GM19239 (cell line): ENCODE measurements around the gene SIN3A.
"Not testable (repeated sequence)": the region's sequence is repeated elsewhere in the genome, so short reads cannot be mapped to it uniquely, and the experiment has no call there.

Experiments
- DNase-seq: peaks from one replicate; pipeline ENCODE4 v3.0.0; 2011; ENCODE audit warnings: low spot score; ENCODE audit not compliant: insufficient read length
- FAIRE-seq: peaks from 2 replicates; lab custom pipeline; 2011; peaks lifted over from hg19 to GRCh38; lab: Jason Lieb, UNC

SIN3A gene

DNA sequence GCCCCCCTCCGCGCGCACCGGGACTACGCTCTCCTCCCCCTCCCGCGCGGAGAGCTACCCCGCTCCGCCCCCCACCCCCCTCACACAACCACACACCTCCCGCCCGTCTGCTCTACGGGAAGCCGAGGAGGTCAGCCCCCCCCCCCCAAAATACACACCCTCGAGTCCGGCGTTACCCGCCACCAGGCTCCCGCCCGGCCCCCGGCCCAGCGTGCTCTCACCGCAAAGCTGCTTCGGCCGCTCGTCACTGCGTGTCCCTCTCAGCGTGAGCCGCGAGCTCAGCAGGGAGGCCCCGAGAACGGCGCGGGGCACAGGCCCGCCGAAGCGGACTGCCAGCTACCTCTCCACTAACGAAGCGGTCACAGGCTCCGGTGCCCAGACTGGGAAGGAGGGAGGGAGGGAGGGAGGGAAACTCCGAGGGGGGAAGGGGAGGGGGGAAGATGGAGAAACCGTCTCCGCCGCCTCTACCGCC lies 252 bp downstream of the SIN3A start:
- no peak for DNase-seq
- FAIRE-seq, result no peak

DNA sequence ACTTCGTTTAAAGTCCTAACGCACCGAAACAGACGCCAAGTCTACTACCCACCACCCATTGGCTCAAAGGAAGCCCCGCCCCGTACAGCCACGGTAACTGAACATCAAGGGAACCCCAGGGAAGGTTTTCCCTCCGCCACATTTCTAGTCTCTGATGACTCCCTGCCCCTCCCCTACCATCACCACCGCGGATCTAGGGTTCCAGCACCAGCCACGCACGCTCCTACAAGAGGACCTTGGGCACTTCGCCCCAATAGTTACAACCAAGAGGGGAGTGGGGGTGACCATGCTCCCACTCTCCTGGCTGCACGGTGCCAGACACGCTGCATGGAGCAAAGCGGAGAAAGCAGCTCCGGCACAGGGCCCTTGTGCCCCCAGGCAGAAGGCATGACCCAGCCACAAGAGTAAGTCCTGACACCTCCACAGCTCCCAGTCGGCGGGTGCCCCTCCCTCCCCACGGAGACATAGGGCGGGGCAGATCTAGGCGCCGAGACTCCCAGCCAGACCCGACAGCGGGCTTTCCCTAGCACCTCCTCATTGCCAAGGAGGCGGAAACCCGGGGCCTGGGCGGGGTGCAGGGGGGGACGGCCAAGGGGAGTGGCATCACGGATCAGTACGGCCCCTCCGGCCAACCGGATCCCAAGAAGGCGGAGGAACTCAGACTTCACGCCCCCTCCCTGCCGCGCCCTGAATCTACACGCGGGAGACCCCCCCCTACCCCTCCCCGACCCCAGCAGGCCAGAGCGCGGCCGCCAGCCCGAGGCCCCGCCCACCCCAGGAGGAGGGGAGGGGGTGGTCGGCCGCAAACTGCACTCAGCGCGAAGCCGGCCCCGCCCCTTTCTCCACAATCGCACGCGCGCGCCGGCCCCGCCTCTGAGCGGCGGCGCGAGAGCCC lies 936 bp downstream of the SIN3A start:
- FAIRE-seq (peak; percentile 96), DNase-seq (no peak)

DNA sequence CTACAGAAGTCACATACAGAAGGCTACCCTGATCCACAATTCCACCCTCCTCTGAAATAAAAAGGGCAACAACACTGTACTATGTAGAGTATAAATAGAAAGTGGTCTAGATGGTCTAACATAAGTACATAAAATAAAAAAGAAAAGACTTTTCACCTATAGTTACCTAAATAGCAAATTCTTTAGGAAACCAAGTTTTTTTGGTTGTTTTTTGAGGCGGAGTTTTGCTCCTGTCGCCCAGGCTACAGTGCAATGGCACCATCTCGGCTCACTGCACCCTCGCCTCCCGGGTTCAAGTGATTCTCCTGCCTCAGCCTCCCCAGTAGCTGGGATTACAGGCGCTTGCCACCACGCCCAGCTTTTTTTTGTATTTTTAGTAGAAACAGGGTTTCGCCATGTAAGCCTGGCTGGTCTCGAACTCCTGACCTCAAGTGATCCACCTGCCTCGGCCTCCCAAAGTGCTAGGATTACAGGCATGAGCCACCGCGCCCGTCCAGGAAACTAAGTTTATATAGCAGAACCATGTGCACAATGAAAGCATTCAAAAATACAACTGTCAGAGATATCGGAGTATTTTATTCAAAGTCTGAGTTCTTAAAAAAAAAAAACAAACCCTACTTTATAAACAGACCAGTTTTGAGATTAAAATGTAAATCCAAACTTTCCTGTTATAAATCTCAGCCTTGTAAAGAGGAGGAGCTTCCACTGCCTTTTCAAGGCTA lies 1.7 kb downstream of the SIN3A start:
- FAIRE-seq (no peak), DNase-seq (no peak)

DNA sequence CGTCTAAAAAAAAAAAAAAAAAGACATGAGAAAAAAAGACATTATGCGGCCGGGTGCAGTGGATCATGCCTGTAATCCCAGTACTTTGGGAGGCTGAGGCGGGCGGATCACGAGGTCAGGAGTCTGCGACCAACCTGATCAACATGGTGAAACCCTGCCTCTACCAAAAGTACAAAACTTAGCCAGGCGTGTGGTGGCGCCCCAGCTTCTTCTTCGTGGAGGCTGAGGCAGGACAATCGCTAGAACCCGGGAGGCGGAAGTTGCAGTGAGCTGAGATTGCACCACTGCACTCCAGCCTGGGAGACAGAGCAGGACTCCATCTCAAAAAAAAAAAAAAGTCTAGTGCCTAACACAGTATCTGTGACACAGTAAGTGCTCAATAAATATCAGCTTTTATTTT lies 3.3 kb downstream of the SIN3A start:
- not testable (repeated sequence) for DNase-seq, FAIRE-seq

DNA sequence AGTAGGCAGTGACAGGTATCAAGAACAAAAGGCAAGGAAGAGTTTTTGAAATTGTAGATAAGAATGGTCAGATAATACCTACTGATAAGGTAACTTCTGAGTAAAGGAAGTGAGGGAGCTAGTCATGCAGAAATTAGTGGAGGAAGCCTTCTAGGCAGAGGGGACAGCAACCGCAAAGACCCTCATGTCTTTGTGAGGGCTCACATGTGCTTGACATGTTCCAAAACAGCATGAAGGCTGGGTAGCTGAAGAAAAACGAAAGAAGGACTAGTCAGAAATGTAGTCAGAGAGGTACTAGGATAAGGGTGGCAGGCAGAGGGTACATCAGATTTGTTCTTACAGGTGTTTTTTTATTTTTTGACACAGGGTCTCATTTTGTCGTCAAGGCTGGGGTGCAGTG lies 5.3 kb downstream of the SIN3A start:
- no peak for DNase-seq
- FAIRE-seq, result peak; percentile 70

DNA sequence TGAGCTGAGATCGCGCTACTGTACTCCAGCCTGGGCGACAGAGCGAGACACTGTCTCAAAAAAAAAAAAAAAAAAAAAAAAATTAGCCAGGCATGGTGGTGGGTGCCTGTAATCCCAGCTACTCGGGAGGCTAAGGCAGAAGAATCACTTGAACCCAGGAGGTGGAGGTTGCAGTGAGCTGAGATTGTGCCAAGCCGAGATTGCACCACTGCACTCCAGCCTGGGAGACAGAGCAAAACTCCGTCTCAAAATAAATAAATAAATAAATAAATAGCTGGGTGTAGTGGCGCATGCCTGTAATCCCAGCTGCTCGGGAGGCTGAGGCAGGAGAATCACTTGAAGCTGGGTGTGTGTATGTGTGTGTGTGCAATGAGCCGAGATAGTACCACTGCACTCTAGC lies 6.2 kb downstream of the SIN3A start:
- FAIRE-seq, result not testable (repeated sequence)

DNA sequence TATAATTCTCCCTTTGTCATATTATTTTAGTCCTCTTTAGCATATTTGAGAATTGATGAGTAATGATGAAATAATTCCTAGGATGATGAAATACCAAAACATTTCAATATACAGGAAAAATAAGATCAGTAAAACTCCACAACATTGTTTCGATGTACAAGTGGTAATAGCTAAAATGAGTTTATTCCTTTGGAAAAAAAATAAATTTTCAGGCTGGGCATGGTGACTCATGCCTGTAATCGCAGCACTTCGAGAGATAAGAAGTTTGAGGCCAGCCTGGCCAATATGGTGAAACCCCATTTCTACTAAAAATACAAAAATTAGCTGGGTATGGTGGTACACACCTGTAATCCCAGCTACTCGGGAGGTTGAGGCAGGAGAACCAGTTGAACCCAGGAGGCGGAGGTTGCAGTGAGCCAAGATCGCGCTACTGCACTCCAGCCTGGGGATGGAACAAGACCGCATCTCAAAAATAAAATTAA lies 7.5 kb downstream of the SIN3A start:
- DNase-seq, FAIRE-seq: not testable (repeated sequence)

More for the DNA sequence above, 6.2 kb downstream of the SIN3A start:
- DNase-seq, result not testable (repeated sequence)

DNA sequence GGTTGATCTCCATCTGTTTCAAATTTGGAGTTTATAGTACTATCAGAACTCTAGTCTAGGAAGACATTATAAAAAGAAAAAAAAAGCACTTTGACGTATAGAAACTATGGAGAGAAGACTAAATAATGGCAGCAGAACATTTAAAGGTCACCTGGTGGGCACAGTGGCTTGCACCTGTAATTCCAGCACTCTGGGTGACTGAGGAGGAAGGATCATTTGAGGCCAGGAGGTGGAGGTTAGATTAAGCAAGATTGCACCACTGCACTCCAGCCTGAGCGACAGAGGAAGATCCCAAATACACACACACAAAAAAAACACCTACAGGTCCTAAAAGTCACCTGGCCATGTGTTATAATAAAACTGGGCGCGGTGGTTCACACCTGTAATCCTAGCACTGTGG lies 13.8 kb downstream of the SIN3A start:
- DNase-seq (no peak), FAIRE-seq (no peak)

DNA sequence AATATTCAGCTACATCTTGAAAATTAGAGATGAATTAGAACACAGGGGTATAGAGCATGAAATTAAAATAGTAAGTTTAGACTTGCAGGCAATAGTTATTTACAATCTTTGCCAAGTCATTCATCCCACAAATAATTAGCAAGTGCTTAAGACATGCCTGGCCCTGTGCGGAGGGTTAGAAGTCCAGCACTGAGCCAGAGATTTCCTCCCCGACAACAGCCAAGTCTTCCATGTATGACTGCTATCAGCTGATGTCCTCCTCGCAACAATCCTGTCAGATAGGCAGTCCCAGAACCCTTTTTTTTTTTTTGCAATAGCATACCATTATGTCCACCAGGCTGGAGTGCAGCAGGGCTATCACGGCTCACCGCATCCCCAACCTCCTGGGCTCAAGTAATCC lies 14.6 kb downstream of the SIN3A start:
- no peak for DNase-seq
- FAIRE-seq, result no peak

DNA sequence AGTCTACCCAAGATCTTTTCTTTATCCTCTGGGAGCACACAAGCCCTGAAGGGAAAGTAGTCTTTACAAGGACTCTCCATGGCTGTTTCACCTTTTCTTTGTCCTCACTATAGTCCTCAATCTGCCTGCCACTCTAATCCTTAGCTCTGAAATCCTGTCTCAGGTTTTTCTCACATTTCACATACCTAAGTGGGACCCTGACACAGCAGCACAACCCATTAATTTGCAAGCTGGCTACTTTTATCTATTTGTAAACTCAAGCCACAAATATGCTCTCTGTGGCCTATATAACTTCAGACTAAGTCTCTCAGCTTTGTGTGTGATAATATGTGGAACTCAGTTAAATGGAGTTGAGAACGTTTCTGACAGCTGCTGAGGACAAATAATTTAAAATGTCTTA lies 19.8 kb downstream of the SIN3A start:
- DNase-seq, result no peak
- FAIRE-seq, result no peak

DNA sequence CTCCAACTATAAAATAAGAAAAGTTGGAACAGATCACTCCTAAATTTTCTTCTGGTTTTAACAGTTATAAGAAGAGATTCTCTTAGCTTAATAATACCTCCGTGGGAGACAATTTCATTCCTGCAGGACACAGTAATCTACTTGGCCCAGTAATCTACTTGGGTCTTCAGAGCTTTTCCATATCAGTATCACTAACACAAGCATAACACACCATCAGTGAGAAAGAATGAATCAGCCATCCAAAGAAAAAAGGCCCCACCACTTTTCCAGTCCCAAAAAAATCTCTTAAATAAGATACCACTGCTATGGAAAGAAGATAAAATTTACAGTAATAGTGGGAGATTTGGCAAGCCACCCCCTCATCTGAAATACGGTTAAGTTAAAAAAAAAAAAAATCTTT lies 20.2 kb downstream of the SIN3A start:
- FAIRE-seq, result no peak
- DNase-seq, result no peak

DNA sequence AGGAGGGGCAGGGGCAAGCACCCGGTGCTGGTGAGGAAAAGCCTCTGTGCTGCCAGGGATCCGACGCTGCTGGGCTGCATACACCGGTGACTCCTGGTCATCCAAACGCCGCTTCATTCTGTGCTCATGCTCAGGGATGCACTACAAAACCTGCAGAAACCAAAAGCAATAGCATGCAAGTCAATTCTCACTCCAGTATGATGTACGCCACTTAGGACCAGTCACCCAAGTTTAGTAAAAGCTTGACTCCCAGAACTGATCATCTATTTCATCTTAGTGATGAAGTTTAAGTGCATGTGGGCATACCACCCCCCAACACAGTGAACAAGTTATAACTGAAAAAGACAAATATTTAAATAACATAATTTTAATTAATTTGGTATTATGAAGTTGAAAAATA lies 21.2 kb downstream of the SIN3A start:
- no peak for DNase-seq
- FAIRE-seq, result no peak

DNA sequence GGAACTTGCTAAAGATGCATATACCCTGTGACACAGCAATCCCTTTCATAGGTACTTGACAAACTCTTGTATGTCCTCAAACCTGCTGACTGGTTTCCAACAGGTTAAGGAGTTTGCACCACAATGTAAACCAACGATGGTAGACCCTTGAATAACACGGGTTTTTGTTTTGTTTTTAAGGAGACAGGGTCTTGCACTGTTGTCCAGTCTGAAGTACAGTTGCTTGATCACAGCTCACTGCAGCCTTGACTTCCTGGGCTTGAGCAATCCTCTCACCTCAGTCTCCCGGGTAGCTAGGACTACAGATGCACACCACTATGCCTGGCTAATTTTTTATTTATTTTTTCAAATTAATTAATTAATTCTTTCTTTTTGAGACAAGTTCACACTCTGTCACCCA lies 23.3 kb downstream of the SIN3A start:
- FAIRE-seq, result no peak
- DNase-seq, result no peak

DNA sequence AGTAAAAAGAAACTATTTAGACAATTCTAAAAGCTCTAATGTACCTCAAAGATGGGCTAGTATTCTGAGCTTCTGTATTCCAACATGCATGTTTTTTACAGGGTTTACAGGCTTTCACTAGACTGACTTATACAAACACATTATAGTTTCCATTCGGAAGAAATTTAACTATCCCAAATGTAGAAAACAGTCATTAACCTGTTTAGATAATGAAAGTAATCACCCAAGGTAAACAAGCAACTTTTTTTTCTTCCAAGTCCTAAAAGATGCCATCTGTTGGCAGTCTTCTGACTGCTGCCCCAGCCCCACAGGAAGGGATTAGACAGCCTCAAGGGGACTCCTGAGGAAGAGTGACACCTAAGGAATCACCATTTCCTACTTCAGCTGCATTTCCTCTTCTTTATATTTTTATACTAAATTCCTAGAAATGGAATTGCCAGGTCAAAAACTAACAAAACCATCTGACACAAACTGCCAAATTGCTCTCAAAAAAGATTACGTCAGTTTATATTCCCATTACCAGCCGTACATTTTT lies 25.5 kb downstream of the SIN3A start:
- DNase-seq (no peak), FAIRE-seq (no peak)

DNA sequence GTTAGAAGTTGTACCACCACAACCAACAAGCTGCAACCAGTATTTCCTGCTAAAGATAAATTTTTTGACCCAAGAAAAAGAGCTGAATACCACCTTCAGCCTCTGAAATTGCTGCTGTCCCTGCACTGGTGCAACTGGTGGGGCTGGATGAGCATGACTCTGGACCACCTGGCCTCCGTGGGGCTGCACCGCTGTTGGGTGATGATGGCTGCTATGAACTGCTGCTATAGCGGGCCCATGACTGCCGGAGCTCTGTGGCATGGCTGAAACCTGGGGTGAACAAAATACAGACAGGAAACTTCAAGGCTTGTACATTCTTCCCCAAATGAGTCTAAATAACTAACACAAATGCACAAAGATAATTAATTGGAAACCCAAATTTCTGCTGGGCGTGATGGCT lies 28.9 kb downstream of the SIN3A start:
- DNase-seq, result no peak
- no peak for FAIRE-seq

DNA sequence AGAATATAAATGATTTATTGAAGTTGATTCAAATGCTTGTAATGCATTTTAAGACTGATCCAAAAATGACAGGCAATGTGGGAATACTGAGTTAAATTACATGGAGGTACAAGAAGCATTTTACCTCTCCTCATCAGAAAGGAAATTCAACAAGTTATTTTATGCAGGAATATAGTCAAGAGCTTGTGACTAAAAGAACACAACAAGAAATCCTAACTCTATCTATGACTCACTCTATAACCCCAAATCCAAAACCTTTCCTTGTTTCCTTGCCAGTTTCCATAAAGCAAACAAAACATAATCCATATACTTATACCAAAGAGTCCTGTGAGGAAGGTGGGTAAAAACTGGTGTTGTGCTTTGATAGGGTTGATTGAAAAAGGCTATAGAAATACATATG lies 30.8 kb downstream of the SIN3A start:
- FAIRE-seq (no peak), DNase-seq (no peak)

DNA sequence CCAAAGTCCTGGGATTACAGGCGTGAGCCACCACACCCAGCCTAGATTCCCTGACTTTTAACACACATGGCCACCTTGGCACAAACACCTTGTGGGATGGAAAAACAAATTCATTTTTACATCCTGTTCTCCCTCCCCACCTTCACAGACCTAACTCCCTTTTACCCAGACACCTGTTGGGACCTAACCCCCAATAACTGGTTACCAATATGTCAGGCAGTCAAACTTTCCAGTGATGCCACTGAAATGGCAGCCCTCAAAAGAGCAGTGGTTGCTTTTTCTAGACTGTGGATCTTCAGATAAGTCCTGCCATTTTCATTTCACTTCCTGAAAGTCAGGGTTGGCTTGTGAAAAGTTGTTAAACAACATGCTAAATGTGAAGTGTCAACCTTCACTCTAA lies 34.9 kb downstream of the SIN3A start:
- FAIRE-seq (no peak), DNase-seq (no peak)

DNA sequence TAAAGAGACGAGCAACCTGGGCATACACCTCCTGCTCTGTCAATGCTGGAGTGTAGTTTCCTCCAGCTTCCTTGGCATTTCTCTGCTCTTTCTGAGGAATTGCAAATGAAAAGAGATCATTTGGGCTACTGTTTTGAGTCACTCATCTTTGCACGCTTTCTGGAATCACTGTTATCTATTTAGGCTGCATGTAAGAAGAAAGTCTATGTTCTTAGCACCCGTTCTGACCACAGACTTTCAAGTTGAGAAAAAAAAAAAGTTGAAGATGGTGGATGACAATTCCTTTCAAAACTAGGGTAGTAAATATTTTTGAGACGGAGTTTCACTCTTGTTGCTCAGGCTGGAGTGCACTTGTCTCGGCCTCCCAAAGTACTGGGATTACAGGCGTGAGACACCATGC lies 41.3 kb downstream of the SIN3A start:
- DNase-seq (no peak), FAIRE-seq (no peak)

DNA sequence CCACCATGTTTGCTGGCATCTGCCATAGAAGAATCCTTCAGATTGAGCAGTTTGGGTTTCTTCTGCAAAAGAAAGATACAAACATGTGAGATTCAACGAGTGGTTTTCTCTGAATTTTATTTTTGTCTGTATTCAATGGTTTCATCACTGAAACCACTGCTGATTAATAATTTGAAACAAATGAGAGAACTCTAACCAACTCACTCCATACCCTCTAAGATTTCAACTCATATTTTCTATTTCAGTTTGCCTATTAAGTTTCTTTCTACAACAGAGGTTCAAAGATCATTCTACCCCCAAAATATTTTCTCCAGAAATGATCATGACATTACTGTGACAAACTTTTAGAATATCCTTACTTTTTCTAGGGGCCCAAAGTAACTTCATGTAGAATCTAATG lies 44.4 kb downstream of the SIN3A start:
- FAIRE-seq (no peak), DNase-seq (no peak)

DNA sequence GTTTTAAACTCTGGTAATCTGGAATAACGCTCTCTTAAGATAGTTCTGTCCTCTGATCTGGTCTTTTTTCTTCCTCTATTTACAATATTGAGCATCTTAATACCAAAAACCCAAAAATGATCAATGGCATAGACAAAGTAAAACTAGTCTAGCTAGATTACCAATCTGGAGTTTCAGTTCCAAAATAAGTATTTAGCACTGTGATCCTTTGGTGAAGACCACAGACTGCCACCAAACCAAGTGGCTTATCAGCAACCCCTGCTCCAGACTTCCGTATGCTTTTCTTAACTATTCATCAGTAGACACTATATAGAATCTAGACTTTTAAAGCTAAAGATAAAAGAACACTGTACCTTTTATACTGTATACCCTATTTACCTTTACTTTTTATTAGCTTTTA lies 47.6 kb downstream of the SIN3A start:
- FAIRE-seq (no peak), DNase-seq (no peak)

DNA sequence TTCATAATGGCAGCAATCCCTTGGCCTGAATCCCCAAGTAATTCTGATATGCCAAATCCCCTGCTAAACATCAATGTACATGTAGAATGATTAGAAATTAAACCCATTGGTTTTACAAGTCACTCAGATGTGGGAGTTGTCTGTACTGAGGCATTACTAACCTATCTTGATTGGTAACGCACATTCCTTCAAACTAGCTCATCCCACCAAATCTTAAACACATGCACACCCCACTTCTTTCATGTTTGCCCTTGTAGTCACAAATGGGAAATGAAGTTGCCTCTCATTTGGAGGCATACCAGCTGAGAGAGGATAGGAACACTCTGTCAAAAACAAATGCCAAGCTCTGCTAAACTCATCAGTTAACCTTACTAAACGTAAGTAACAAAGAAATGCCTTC lies 54.0 kb downstream of the SIN3A start:
- FAIRE-seq (no peak), DNase-seq (no peak)
